NK-92 (cell line): ENCODE data around the gene KTI12.
"Not testable (repeated sequence)": the region's sequence is repeated elsewhere in the genome, so short reads cannot be mapped to it uniquely, and the experiment has no call there.

Source experiments
- DNase-seq: peaks from one replicate; lab custom pipeline; 2025; ENCODE audit not compliant: unreplicated experiment; lab: John Stamatoyannopoulos, UW

KTI12 gene

GRCh38 chr1:52033190-52034049, at the start of gene KTI12:
Gene KTI12 (minus strand): TSS chr1:52033810. CDS start chr1:52033761, 49 bp downstream.
- peak; percentile 31 for DNase-seq

DNA sequence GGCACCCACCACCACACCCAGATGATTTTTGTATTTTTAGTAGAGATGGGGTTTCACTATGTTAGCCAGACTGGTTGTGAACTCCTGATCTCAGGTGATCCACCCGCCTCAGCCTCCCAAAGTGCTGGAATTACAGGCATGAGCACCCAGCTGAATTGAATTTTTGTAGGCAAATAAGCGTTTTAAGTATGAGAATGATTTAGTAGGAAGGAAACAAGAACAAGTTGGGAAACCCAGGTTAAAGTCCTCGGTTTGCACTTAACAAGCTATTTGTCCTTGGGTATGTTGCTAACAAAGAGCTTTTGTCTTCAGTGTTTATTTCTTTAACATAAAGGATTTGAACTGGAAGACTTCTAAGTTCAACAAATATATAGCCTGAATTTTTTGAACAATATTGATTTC, 46.4 kb upstream of the KTI12 start:
- DNase-seq = no peak

DNA sequence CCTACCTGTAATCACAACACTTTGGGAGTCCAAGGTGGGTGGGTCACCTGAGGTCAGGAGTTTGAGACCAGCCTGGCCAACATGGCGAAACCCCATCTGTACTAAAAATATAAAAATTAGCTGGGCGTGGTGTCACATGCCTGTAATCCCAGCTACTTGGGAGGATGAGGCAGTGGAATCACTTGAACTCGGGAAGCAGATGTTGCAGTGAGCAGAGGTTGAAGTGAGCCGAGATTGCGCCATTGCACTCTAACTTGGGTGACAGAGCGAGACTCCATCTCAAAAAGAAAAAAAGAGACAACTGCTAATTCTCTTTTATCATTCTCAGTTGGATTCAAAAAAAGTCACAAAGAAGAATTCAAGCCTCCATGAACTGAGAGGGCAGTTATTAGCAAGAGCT, 43.7 kb upstream of the KTI12 start:
- DNase-seq = not testable (repeated sequence)

- DNase-seq = no peak
Measured at GRCh38 chr1:52072291-52072690, 38.7 kb upstream of the KTI12 start.

DNA sequence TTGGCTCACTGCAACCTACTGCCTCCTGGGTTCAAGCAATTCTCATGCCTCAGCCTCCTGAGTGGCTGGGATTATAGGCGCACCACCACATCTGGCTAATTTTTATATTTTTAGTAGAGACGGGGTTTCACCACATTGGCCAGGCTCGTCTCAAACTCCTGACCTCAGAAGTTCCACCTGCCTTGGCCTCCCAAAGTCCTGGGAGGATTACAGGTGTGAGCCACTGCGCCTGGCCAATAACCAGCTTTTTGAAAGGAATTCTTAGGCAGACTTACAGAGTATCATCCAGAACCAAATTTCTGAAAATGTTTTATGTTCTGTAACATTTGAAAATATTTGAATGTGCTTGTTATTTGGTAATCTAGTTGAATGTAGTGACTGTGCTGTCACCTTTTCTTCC, 37.1 kb upstream of the KTI12 start:
- no peak for DNase-seq

DNA sequence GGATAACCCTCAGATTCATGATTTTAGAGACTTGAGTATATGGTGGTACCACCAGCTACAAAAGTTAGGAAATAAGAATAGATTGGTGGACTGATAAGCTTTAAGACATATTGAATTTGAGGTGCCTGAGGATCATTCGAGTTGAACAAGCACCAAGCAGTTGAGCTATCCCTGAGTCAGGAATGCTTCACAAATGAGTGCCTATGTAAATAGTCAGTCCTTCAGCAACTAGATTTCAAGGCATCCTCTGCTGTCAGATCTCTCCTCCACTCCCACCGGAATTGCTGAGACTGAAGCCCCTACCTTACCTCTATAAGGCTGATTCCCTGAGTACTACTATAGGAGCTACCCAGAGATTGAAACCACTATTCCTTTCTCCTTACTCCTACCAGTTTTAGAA, 29.6 kb upstream of the KTI12 start:
- DNase-seq = no peak

DNA sequence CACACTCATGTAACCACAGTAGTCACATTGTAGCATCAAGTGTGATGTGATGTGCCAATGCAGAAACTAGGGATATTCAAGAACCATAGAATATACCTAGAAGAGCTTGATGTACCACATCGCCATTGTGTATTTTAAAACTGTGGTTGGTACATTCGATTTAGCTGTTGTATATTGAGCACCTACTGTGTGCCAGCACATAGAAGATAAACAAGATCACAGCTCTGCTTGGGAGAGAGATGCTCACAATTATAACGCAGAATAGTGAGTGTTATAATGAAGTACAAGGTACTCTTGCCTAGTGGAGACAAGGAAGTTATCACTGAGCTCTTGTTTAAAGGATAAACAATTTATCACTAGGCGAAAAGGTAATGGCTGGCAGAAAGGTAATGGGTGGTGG, 27.2 kb upstream of the KTI12 start:
- no peak for DNase-seq

DNA sequence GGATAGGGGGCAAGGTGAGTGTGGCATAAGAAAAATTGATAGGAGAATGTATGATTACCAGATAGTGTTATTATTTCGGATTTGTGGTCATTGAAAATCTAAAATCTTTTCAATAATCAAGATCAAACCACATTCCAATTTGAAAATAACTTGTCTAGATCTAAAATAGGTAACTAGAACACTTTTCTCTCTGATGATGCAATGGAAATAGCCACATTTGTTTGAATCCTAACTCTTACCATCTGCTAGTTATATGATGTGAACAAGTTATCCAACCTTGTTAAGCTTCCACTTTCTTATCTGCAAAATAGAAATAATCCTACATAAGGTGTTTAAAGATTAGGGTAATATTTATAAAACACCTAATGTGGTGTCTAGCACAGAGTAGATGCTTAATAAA, 26.3 kb upstream of the KTI12 start:
- no peak for DNase-seq

- no peak for DNase-seq
Measured at GRCh38 chr1:52059321-52059720, 25.7 kb upstream of the KTI12 start.

DNA sequence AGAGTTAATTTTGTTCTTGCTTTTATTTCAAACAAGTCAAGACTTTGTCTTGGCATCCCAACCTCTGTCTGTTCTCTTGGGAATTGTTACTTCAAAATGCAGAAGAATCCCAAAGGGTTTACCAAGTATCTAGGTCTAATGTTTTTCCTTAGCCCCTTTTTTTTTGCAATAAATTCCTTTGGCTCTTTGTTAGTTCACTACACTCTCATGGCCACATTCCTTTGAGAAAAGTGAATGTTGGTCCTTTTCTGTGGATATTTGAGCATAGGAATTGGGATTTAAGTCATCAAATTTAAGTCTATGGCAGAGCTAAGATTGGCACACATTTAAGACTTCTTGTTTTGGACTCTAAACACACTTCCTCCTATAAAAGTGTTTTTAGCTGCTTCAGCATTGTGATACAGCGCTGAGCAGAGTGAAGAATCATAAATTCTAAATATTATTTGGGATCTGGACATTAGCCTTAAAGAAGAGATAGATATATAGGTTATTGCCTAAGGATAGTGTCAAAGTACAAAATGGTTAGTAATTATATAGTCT, 24.3 kb upstream of the KTI12 start:
- no peak for DNase-seq

- DNase-seq = no peak
Measured at GRCh38 chr1:52057255-52057654, 23.6 kb upstream of the KTI12 start.

GRCh38 chr1:52056937-52057231, 23.3 kb upstream of the KTI12 start:
- DNase-seq = no peak

DNA sequence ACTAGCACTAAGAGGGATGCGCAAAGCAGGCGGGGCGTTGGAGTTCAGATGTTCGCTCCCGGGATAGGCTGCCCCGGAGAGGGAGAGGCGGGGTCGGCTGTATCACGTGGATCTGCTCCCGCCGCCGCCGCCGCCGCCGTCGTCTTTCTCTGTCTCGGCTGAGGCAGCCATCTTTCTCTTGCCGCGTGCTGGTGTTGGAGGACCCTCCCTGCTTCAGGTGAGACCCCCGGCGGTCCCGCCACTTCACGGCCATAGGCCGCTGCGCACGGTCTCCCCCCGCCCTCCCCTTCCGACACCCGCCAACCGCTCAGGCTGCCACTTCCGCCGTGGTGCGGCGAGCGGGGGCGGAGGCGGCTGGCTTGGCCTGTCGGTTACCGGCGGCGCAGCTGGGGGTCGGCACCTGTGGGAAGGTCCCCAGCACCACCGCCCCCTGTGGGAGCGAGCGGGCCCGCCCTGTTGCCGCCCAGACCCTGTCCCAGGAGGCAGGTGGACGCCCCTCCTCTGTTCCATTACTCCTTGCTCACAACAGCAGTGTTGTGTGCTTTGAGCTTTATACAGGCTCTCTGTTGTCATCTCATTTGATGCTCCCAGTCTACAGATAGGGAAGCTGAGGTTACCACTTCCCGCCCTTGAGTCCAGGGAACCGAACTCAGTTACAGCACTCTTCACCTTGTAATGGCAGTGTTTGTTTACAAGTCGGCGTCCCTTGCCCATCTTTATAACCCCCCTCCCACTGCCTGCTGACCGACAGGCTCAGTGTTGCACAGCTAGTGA, 22.7 kb upstream of the KTI12 start, which contains the start of gene BTF3L4:
BTF3L4 (plus strand) TSS at position 133 of the 774 bp plus-strand sequence. CDS start 3,553 bp downstream, outside the sequence.
- DNase-seq = peak; percentile 57

DNA sequence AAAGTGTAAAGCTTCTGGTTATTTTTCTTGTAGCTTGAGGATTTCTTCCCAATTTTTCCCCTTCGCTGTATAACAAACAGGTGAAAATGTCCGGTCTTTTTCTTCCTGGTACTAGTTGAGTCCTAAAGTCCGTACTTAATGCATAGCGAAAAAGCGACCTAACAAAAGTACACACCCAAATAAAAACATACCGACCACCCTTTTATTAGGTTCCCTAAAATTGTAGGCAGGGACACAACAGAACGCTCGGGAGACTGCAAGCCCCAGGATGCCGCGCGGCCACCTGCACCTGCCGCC, 22.2 kb upstream of the KTI12 start:
- DNase-seq = no peak

GRCh38 chr1:52055066-52055865, 21.7 kb upstream of the KTI12 start, which contains the start of gene TXNDC12:
Gene TXNDC12 (minus strand): TSS chr1:52055191. CDS start chr1:52055096, 95 bp downstream.
- no peak for DNase-seq

GRCh38 chr1:52054496-52055065, 21.0 kb upstream of the KTI12 start:
- DNase-seq = no peak

GRCh38 chr1:52053862-52054261, 20.3 kb upstream of the KTI12 start:
- DNase-seq = no peak

DNA sequence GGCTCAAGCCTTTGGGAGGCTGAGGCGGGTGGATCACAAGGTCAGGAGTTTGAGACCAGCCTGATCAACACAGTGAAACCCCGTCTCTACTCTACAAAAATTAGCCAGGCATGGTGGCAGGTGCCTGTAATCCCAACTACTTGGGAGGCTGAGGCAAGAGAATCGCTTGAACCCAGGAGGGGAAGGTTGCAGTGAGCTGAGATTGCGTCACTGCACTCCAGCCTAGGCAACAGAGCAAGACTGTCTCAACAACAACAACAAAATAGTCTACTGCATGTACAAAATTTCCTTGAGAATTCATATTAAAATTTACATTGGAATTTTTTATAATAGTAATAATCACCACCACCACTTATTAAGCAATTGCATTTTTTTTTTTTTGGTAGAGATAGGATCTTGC, 15.7 kb upstream of the KTI12 start:
- not testable (repeated sequence) for DNase-seq

DNA sequence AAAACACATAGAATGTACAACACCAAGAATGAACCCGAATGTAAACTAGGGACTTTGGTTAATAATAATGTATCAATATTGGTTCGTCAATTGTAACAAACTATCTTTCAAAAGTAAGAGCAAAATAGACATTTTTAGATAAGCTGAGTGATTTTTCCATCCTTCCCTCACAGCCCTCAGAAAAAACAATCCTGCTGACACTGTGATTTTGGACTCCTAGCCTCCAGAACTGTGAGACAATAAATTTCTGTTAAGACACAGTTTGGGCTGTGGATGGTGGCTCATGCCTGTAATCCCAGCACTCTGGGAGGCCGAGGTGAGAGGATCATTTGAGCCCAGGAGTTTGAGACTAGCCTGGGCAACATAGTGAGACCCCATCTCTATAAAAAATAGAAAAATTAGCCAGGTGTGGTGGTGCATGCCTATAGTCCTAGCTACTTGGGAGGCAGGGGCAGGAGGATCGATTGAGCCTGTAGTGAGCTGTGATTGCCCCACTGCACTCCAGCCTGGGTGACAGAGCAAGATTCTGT, 12.1 kb upstream of the KTI12 start:
- not testable (repeated sequence) for DNase-seq

DNA sequence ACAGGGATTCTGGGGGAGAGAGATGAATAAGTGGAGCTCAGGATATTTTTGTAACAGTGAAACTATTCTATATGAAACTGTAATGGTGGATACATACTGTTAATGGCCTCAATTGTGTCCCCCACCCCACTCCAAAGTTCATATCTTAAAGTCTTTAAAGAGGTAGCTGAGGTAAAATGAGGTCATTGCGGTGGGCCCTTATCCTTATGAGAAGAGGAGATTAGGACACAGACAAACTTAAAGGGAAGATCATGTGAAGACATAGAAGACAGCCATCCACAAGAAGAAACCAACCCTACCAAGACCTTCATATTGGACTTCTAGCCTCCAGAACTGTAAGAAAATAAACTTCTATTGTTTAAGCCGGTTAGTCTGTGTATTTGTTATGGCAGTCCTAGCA, 11.6 kb upstream of the KTI12 start:
- no peak for DNase-seq
